K562 (cell line): ENCODE results near the gene E2F7. TPM values are rescaled to one million over a fixed set of nuclear protein-coding genes. Genes with fewer than 3 reads are reported as not detected.

Experiments used
- C11orf30 ChIP-seq: fragments of 450-650 bp; IDR thresholded peaks from 2 replicates; pipeline ENCODE4 v1.6.1; 2016; ENCODE audit warnings: low read depth, mild to moderate bottlenecking
- CBX1 ChIP-seq: sonication (generic); IDR thresholded peaks from 2 replicates; pipeline ENCODE4 v1.6.1; 2016; ENCODE audit warnings: antibody characterized with exemption, low read depth, mild to moderate bottlenecking
- GATAD2B ChIP-seq: fragments of 450-650 bp; IDR thresholded peaks from 2 replicates; pipeline ENCODE4 v1.6.1; 2017; ENCODE audit warnings: mild to moderate bottlenecking, borderline replicate concordance
- MAFF ChIP-seq: IDR thresholded peaks from 2 replicates; pipeline ENCODE4 v1.6.1; 2012; ENCODE audit warnings: low read length, improper control_type of control experiment
- PCBP2 ChIP-seq: fragments of 200-400 bp; formaldehyde crosslinking; IDR thresholded peaks from 2 replicates; pipeline ENCODE4 v1.6.1; 2018; ENCODE audit warnings: low read length, low read depth, mild to moderate bottlenecking, moderate library complexity; ENCODE audit not compliant: poor library complexity, severe bottlenecking
- SAFB ChIP-seq: fragments of 200-400 bp; formaldehyde crosslinking; IDR thresholded peaks from 2 replicates; pipeline ENCODE4 v1.6.1; 2017; ENCODE audit warnings: low read depth, low read length, borderline replicate concordance
- SNRNP70 ChIP-seq: fragments of 200-400 bp; formaldehyde crosslinking; optimal IDR thresholded peaks from 2 replicates; pipeline ENCODE3; 2017; ENCODE audit warnings: low read depth, low read length
- ZBTB49 ChIP-seq: sonication (generic); formaldehyde crosslinking; IDR thresholded peaks from 2 replicates; pipeline ENCODE4 v1.8.0; 2022; ENCODE audit warnings: missing genetic modification reagents, mild to moderate bottlenecking, borderline replicate concordance
- ZNF174 ChIP-seq: fragments of 250-450 bp; sonication (Bioruptor Pico); IDR thresholded peaks from 2 replicates; pipeline ENCODE4 v1.4.0; 2020; ENCODE audit warnings: mild to moderate bottlenecking
- ZNF592 ChIP-seq: fragments of 450-650 bp; IDR thresholded peaks from 2 replicates; pipeline ENCODE4 v1.6.1; 2017; ENCODE audit warnings: antibody characterized with exemption, mild to moderate bottlenecking
- polyA plus RNA-seq, 8 experiments: library from polyadenylated mRNA; depleted of rRNA in 4 of 8; stranded (reverse) in 5 of 8; unstranded in 3 of 8; fragments of >200 nt; fragmentation: Nextera tagmentation in 2 of 8; fragmentation: Illumina TruSeq in 1 of 8; extraction: Ambion mirVana in 2 of 8; extraction: Trizol in 1 of 8; gene quantifications; 2 replicates each; pipeline versions ENCODE4 v1.2.1 to v1.2.3, GENCODE V29; 2011 to 2014; ENCODE audit warnings: inconsistent platforms in 1 of 8, missing spikeins in 1 of 8
- total RNA-seq, 7 experiments: library from RNA; depleted of rRNA in 6 of 7; stranded (reverse); fragments of >200 nt in 6 of 7; fragmentation: Illumina TruSeq in 2 of 7; extraction: Trizol in 2 of 7; gene quantifications; 2 replicates each; pipeline versions ENCODE4 v1.2.1 to v1.2.3, GENCODE V29; 2011 to 2021; ENCODE audit warnings: low replicate concordance in 1 of 7

E2F7 gene
- total and polyA plus RNA-seq, 9 of the 15 experiments (the other 6 are each of a cell fraction or from before 2014, with no cell fraction given) = 3.4 to 13.6 (median 8.1) TPM

- TF ChIP-seq ZNF174 (CRISPR knock-in tag) (no peak), MAFF (peak; percentile 63), ZNF592 (no peak), C11orf30 (peak; percentile 27; the same call in 1 of the 2 replicates), SAFB (no peak), CBX1 (no peak), GATAD2B (no peak), ZBTB49 (CRISPR knock-in tag) (no peak), PCBP2 (no peak), SNRNP70 (no peak)
These were observed 66.3 kb downstream of the E2F7 start (continued) for GRCh38 chr12:76998908-76999556.
